GM18511 (cell line): ENCODE measurements around the gene TNS1.

Source experiments
- ATAC-seq: cut with Tn5 transposase; IDR thresholded peaks from one replicate; pipeline ENCODE4 v1.9.1; 2021; ENCODE audit warnings: mild to moderate bottlenecking, moderate library complexity; ENCODE audit not compliant: unreplicated experiment

The TNS1 gene

GRCh38 chr2:217838409-217838831, 164.4 kb downstream of the TNS1 start:
- no peak for ATAC-seq

- no peak for ATAC-seq
These were observed 165.3 kb downstream of the TNS1 start for GRCh38 chr2:217837530-217837929.

GRCh38 chr2:217836901-217837491, 165.8 kb downstream of the TNS1 start:
- ATAC-seq, result no peak

GRCh38 chr2:217835931-217836891, 166.6 kb downstream of the TNS1 start:
- no peak for ATAC-seq

- no peak for ATAC-seq
These were observed 167.9 kb downstream of the TNS1 start for GRCh38 chr2:217834744-217835513.

GRCh38 chr2:217834057-217834620, 168.7 kb downstream of the TNS1 start:
- no peak for ATAC-seq

- no peak for ATAC-seq
These were observed 169.4 kb downstream of the TNS1 start for GRCh38 chr2:217833439-217833838.

GRCh38 chr2:217832987-217833386, 169.8 kb downstream of the TNS1 start:
- no peak for ATAC-seq

- no peak for ATAC-seq
These were observed 170.7 kb downstream of the TNS1 start for GRCh38 chr2:217832115-217832514.

GRCh38 chr2:217831306-217831705, 171.5 kb downstream of the TNS1 start:
- ATAC-seq, result no peak

- ATAC-seq, result no peak
These were observed 172.0 kb downstream of the TNS1 start for GRCh38 chr2:217830807-217831206.

GRCh38 chr2:217830061-217830460, 172.7 kb downstream of the TNS1 start:
- no peak for ATAC-seq

- no peak for ATAC-seq
These were observed 173.4 kb downstream of the TNS1 start for GRCh38 chr2:217829420-217829819.

GRCh38 chr2:217828336-217828735, 174.5 kb downstream of the TNS1 start:
- ATAC-seq, result no peak

- no peak for ATAC-seq
These were observed 175.2 kb downstream of the TNS1 start for GRCh38 chr2:217827430-217828201.

- ATAC-seq, result no peak
These were observed 175.8 kb downstream of the TNS1 start for GRCh38 chr2:217826991-217827390.

GRCh38 chr2:217826520-217826919, 176.3 kb downstream of the TNS1 start:
- ATAC-seq, result no peak

- no peak for ATAC-seq
These were observed 177.1 kb downstream of the TNS1 start for GRCh38 chr2:217825469-217826235.

- no peak for ATAC-seq
These were observed 178.6 kb downstream of the TNS1 start for GRCh38 chr2:217824223-217824622.

GRCh38 chr2:217823626-217824025, 179.2 kb downstream of the TNS1 start:
- ATAC-seq, result no peak
